ENCODE measurements around the gene OR10H1. TPM values are rescaled to one million over a fixed set of nuclear protein-coding genes. Genes with fewer than 3 reads are reported as not detected.
A peak's percentile ranks its signal among the peaks of the same experiment; 100 is the strongest.

The OR10H1 gene
- total and polyA plus RNA-seq, 9 of the 15 experiments (the other 6 are each of a cell fraction or from before 2014, with no cell fraction given): not detected

GRCh38 chr19:15836330-15837220, 21.1 kb upstream of the OR10H1 start (continued):
- TF ChIP-seq MEIS2 (IDR thresholded peaks at IDR 0.05; ENCODE audit: partially characterized antibody) (peak; percentile 79), HNRNPLL (IDR thresholded peaks at IDR 0.05; ENCODE audit: low read depth, low read length, poor library complexity, severe bottlenecking) (peak; percentile 49), JUNB (CRISPR knock-in tag; conservative IDR thresholded peaks at IDR 0.05) (0 out of 2 replicates have a peak, but pooled peaks have one; percentile 47), NKRF (IDR thresholded peaks at IDR 0.05; ENCODE audit: borderline replicate concordance) (no peak), CEBPB (tag; IDR thresholded peaks at IDR 0.05) (no peak), ELF1 (tag; IDR thresholded peaks at IDR 0.05) (peak; percentile 96), TRIM24 (IDR thresholded peaks at IDR 0.05) (peak in 1 of 2 experiments; percentile 88; a peak in 2 of 4 replicates), RBM14 (IDR thresholded peaks at IDR 0.05; ENCODE audit: borderline replicate concordance, insufficient read depth, low read depth, low read length) (0 out of 2 replicates have a peak, but pooled peaks have one; percentile 80), CBX8 (IDR thresholded peaks at IDR 0.05; ENCODE audit: borderline replicate concordance, extremely low read depth, low read depth, low read length, poor library complexity, severe bottlenecking) (no peak), NR2C2 (CRISPR knock-in tag; IDR thresholded peaks at IDR 0.05) (no peak), NR2C2 (tag; IDR thresholded peaks at IDR 0.05) (no peak), RBM25 (IDR thresholded peaks at IDR 0.05; ENCODE audit: low read depth, low read length, severe bottlenecking) (peak; percentile 88), BRF2 (IDR thresholded peaks at IDR 0.05; ENCODE audit: borderline replicate concordance, insufficient read depth, insufficient read length) (no peak), ZNF232 (CRISPR knock-in tag; IDR thresholded peaks at IDR 0.05) (no peak), TEAD4 (IDR thresholded peaks at IDR 0.05; ENCODE audit: low read length) (peak; percentile 27), TEAD4 (CRISPR knock-in tag; IDR thresholded peaks at IDR 0.05; ENCODE audit: borderline replicate concordance) (no peak), CREB1 (IDR thresholded peaks at IDR 0.05) (peak; percentile 41), CREB1 (CRISPR knock-in tag; IDR thresholded peaks at IDR 0.05) (peak; percentile 65; the same call in 1 of the 2 replicates), THRB (CRISPR knock-in tag; conservative IDR thresholded peaks at IDR 0.05) (peak; percentile 36; the same call in 1 of the 2 replicates), ADNP (tag; IDR thresholded peaks at IDR 0.05) (no peak), HDAC2 (IDR thresholded peaks at IDR 0.05) (0 out of 2 replicates have a peak, but pooled peaks have one; percentile 58), ZFX (CRISPR knock-in tag; IDR thresholded peaks at IDR 0.05) (peak; percentile 83), RNF2 (IDR thresholded peaks at IDR 0.05) (peak; percentile 65), HDAC1 (IDR thresholded peaks at IDR 0.05) (no peak; a peak in 1 of 4 replicates), GABPB1 (CRISPR knock-in tag; IDR thresholded peaks at IDR 0.05) (peak; percentile 94)
